ENCODE results near the gene NUBP2.

The NUBP2 gene

DNA sequence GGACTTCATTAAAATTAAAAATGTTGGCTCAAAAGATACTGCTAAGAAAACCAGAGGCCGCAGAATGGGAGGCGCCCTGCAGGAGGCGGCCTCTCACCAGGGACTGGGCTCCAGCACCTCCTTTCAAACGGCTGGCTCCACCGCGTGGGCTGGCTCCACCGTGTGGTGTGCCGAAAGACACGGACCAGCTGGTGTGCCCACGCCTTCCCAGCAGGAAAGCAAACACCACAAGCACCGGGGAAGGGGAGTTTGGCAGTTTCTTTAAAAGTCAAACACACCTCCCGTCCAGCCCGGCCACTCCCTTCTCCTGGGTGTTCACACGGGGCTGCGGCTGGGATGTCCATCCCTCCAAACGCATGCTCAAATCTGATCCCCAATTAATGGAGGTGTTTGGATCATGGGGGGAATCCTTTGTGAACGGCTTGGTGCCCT lies 30.0 kb downstream of the NUBP2 start:
- no peak for DNase-seq

DNA sequence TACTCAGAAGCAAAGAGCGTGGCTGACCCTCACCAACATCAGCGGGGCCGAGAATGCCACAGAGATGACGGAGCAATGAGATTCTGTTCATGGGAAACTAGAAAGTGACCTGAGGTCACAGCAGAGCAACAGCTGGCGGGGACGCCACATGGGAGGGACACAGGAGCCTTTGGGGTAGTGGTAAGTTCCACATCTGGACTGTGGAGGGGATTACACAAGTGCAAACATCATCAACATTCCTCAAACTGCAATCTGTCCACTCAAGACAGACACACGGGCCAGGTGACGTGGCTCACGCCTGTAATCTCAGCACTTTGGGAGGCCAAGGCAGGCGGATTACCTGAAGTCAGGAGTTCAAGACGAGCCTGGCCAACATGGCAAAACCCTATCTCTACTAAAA lies 32.7 kb downstream of the NUBP2 start:
- DNase-seq, result no peak

DNA sequence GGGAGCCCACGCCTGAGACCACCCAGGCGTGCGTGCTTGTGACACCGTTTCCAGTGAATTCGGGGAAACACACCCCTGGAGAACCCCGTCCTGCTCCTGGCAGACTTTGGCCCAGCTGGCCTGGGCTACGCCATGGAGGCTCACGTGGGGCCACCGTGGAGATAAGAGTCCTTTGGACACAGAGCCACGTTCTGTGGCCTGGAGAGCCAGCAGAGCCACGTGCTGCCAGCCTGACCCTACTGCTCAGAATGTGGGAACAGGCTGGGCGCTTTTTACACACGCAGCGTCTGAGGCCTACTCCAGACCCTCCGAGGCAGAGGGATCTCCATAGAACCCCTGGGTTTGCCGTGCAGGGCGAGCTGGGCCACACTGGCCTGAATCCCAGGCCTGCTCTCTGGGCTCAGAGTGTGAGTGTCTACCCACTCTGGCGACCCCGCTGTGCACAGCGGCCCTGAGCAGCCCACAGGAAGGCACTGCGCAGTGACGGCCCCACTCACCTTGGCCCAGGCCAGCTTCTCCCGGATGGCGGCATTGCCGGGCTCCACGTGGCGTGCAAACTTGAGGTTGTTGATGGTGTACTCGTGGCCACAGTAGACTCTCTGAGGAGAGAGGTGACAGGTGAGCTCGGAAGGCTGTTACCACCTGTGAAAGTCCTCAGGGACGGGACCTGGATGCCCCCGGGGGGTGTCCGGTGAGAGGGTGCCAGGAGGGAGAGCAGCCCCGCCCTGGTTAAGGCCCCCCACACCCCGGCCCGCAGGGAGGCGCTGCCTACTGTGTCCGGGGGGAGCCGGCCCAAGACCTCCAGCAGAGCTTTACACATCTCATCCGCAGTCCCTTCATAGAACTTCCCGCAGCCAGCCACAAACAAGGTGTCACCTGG lies 33.9 kb downstream of the NUBP2 start:
- no peak for DNase-seq

DNA sequence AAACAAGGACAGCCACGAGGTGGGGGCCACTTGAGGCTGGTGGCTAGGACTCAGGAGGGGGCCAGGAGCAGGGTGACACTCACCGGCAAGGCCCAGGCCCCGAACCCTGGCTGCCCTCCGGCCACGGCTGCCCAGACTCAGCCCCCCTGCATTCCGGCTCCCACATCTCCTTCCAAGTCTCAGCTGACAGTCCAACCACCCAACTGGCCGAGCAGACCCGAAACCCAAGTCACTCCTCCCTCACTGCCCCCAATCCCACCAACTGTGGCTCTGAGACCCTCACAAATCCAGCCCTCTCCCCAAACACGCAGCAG lies 34.5 kb downstream of the NUBP2 start:
- DNase-seq, result no peak

DNA sequence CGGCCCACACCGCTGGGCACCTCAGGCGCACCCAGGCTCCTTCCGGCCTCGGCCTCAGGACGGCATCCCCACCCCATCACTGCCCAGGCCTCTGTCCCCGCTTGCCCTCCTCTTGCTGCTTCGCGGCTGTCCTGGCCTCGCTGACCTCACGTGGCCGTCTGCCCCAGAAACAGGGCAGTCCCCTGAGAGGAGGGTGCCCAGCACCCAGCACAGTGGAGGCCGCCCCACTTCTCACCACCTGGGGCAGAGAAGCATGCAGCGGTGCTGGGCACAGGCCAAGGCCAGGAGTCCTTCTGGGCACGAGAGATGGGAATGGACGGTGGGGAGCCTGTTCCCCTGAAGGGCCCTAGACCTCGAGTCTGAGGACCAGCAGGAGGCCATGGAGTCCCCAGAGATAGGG lies 35.0 kb downstream of the NUBP2 start:
- no peak for DNase-seq

DNA sequence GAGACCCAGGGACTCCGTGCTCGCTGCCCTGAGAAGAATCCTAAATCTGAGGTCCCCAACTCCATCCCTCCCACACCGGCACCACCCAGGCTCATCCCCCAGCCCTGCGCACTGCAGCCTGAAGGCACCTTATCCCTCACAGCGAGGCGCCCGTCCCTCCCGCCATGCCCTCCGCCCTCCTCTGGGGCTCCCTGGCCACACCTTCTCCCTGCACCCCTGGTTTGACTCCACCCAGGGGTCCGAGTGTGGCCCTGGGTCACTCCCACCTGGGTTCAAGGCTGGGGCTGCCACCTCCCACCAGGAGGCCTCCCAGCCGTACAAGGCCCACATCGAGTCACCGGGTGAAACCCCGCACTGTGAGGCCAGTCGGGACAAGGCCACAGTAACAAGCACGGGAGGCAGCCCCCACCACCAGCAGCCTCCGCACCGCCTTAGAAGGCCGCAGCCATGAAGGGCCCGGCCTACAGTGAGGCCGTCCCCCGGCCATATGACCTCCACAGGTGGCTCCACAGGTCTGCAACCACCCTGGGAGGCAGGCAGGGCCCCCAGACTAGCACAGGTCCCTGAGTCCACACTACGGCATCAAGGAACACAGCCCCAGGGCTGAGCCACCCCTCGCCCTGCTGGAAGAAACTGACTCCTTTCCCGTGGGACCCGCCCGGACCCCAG lies 35.6 kb downstream of the NUBP2 start:
- DNase-seq, result no peak

DNA sequence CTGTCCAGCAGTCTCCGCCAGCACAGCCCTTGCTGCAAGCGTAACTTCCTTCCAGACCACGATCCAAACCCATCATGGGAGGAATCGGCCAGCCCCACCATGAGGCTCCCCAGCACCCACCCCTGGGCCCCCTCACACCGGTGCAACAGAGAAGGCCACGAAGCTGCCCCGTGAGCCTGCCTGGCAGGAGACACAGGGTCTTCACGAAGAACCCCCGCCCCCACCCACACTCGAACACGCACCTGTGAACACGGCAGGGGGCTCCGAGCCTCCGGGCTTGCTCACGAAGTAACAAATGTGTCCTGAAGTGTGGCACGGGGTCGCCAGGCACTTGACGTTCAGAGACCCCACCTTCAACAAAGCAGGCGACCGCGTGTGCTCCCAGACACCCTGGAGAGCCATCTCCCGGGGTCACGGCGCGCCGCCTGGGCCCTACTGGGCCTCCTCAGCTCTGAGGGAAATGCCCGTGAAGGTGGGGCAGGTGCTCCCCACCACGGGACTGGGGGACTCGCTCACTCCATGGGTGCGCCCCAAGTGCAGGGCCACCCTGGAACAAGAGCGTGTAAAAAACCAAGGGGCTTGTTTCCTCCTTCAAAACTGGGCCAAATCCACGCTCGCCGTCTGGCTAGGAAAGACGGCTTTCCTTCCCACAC lies 36.2 kb downstream of the NUBP2 start:
- no peak for DNase-seq

DNA sequence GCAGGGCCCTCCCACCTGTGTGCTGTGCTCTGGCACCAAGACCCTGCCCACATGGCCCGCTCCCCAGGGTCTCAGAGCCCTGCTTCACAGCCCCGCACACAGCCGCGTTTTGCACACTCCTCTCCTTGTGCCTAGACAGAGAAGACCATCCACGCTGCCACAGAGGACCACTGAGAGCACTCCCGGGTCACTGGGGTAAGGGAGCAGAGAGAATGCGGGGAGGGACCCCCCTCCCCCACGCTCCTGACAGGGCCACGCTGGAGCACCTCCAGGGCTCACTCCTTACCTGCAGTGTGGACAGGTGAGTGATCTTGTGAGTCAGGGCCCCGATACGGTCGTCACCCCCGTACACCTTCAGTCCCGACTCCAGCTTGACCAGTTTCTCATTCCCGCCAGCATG lies 36.9 kb downstream of the NUBP2 start:
- DNase-seq, result no peak

DNA sequence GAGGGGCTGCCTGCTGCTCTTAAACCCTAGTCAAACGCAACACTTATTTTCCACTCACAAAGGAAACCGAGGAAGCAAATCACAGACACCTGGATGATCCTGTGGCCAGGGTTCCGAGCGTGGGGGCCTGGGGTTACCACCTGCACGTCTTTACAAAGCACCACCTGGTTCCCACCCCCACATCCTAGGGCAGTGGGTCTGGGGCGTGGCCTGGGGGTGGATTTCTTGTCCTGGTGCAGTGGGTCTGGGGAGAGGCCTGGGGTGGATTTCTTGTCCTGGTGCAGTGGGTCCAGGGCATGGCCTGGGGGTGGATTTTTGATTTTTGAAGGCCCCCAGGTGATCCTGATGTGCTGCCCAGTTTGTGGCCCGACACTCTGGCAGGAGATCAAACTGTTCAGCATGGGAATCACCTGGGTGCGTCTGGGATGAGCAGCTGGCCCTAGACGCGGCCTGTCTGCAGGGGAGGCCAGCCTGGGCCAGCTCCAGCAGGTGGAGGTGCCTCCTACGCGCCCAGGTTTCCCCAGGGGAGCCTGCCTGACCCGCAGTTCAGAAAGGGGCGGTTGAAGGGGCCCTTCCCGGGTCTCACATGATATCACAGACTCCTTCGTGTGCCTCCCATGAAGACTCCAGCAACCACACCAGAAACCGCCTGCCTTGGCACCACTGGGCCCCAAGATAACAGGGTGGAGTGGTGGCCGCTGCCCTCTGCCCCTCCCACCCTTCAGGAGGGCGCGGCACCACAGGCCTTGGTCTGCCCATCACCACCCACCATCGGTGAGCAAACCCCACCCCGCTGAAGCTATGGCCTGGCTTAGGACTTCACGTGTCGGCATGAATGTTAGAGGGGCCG lies 37.6 kb downstream of the NUBP2 start:
- no peak for DNase-seq

DNA sequence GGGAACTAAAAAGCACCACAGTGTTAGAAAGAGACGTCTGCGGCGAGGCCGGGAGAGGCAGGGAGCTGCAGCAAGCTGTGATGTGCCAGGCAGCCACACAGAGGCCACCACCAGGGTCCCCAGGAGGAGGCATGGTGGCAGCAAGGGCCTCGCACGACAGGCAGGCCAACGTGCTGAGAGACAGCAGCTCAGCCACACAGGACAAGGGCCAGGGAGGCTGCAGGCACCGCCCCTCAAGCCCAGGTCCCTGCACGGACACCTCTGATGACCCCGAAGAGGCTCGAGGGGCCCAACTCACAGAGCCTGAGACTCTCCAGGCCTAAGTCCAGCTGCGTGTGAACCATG lies 38.2 kb downstream of the NUBP2 start:
- DNase-seq, result no peak

DNA sequence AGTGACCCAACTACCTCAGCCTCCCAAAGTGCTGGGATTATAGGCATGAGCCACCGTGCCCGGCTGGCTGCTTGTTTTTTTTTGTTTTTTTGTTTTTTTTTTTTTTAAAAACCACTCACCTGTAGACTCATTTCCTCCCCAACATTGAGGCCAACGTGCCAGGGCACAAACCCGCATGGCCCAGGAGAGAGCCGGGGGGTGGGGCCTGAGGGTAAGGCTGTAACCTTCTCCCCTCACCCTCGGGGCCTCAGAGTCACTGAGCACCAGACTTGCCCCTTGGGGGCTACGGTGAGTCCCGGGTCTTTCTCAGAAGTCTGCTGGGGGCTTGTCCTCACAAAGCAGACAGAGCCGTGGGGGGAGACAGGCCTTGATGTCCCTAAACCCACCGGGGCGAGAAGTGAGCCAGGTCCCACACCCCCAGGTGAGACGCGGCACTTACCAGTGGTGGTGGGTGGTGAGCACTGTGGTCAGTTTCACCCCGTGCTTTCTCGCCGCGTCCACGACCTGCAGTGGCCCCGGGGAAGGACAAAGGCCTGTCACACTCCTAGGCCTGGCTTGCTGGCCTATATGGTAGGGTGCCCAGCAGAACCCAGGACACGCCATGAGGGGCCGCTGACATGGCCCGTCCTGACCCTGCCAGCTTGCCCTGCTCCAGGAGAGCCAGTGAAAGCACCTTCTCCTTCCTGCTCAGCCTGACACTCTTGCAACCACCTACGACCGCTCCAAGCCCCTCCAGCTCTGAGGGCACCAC lies 39.3 kb downstream of the NUBP2 start:
- no peak for DNase-seq

DNA sequence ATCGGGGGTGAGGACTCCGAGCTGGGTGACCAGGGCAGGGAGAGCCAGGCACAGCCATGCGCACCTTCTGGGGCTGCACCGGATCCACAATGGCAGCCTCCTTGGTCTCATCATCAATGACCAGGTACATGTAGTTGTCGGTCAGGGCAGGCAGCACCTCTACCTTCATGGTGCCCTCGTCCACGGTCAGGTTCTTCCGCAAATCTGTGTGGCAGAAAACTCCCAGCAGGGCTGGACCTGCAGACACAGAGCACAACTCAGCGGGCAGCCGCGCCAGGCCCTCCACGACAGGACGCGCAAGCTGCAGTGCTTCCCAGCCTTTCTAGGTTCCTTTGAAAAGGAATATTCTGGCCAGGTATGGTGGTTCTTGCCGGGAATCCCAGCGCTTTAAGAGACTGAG lies 40.0 kb downstream of the NUBP2 start:
- no peak for DNase-seq

DNA sequence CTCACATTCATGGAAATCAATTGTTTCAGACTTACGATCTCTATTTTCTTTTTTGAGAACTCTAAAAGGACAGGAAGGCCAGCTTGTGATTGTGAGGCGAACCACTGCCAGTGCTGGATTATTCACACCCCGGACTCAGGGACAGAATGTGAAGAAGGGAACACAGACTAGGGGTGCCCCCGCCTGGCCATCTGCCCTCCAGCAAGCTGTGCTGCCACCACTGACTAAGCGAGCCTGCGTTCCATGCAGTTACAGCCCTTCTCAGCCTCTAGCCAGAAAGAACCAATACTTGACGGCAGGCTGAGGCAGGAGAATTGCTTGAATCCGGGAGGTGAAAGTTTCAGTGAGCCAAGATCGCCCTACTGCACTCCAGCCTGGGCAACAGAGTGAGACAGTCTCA lies 41.1 kb downstream of the NUBP2 start:
- DNase-seq, result no peak

DNA sequence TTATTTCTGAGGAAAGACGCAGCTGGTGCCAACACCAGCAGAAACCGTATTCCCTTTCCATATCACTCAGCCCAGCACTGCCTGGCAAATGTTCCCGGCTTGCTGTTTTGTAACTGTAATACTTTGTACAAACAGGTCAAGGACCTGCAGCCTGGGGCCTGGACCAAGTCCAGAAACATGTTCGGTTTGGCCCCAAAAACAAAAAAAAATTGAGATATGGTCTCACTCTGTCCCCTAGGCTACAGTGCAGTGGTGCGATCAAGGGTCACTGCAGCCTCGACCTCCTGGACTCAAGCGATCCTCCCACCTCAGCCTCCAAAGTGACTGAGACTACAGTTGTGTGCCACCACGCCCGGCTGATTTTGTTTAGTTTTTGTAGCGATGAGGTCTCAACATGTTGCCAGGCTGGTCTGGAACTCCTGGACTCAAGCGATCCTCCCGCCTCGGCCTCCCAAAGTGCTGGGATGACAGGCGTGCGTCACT lies 42.7 kb downstream of the NUBP2 start:
- no peak for DNase-seq

DNA sequence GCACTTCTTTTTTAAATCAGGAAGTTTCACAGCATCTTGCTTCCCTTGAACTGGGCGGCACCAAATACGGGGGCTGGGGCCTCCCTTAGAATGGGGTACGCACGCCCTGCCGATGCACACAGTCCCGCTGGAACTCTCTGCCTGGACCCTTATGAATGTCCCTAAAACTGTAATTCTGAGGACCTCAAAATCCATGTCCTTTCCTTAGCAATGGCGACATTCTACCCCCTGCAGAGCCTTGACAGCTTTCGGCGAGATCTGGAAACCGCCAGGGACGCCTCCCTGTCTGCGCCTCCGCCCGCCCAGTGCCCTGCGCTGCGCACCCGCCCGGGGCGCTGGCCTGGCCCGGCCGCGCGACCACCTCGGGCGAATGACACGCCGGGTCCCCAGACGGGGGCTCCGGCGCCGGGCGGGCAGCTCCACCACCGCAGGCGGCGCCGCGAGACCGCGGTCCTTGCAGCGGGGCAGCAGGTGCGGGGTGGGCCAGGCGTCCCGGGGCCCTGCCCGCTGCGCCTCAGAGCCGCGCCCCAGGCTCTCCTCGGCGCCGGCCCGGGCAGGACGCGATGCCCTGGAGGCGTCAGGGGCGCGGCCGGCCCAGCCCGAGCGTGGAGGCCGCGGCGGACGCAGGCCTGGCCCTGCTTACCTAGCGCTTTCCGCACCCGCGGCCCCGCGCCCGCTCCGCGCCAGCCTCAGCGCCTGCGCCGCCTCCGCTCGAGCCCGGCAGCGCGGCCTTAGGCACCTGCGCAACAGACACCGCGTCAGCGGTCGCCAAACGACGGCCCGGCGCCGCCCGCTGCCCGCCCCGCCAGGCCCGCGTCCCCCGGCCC lies 43.3 kb downstream of the NUBP2 start:
- DNase-seq, result peak; percentile 45

DNA sequence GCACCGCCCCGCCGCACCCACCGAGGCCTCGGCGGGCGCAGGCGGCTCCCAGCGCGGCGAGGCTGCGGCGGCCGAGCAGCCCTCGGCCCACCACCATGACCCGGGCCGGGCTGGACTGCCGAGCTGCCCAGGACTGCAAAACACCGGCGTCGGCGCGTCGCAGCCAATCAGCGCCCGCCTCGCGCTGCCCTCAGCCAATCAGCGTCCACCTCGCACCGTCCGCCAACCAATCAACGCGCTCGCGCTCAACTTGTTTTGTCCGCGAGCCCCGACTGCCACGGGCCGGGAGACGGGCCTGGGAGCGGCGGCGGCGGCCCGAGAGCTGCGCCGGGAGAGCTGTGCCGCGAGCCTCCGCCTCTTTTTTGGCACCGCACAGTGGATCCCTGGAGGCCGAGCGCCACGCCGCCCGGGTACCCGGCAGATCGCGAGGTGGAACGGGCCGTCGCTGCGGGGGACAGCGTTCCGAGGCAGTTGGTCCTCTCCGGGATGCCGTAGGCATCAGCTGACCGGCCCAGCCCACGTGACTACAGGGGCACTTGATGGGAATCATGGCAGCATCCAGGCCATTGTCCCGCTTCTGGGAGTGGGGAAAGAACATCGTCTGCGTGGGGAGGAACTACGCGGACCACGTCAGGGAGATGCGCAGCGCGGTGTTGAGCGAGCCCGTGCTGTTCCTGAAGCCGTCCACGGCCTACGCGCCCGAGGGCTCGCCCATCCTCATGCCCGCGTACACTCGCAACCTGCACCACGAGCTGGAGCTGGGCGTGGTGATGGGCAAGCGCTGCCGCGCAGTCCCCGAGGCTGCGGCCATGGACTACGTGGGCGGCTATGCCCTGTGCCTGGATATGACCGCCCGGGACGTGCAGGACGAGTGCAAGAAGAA lies 44.2 kb downstream of the NUBP2 start, which contains the start of the genes FAHD1 and HAGH:
TSS of gene FAHD1 (plus strand) at position 516 of the 883 bp plus-strand sequence. CDS start at position 549, 33 bp downstream.
TSS of gene HAGH (minus strand) at position 135 of the 883 bp plus-strand sequence. CDS start at position 97, 38 bp downstream.
- DNase-seq, result peak; percentile 94

DNA sequence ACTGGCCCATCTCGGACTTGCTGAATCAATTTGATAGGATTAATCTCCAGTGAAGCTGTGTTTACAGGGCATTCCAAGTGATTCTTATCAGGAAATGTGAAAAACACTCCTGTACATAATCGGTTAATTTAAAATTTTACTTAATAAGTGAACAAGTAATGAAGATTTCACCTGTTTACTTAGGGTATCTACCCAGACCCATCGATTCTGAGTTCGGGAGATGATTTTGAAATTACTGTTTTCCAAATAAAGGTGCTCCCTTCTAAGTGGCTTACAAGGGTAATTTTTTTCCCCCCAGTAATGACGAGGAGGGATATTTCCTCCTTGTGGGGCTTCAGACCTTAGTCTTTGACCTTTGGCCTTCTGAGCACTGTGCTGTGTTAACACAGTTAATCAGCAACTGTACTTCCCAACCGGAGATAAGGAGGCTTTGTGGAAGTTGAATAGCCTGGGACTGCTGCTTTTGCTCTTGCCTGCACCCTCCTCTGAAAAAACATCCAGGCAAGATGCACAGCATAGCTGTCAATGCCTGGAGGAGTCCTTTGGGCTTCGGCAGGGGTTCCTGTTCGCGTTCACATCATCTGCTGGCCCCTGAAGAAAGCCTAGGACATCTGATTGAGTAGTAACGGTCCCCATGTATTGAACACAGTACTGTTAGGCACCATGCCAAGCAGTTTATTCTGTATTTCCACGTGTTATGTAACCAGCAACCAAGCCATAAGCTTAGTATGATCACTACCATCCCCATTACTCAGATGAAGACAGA lies 46.1 kb downstream of the NUBP2 start:
- no peak for DNase-seq

DNA sequence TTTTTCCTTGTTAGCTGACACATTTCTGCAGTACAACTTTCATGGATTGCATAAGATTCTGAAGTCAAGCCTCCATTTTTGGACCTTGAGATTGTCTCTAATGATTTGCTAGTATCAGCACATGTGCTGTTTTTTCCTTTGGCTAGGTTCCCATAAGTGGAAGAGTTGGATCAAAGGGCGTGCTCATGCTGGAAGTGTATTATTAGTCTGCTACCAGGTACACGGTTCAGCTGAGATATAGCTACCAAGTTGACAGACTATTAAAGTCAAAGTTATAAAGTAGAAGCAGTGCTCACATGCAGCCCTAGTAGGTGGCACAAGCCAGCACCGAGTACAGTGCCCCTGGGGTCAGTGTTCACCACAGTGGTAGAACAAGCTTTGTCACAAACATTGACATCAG lies 47.5 kb downstream of the NUBP2 start:
- no peak for DNase-seq

All from KG1 (cell line).